HG03558 (cell line): ENCODE data around the gene NUDT13.

Experiments
- ATAC-seq: cut with Tn5 transposase; IDR thresholded peaks from one replicate; pipeline ENCODE4 v1.9.1; 2021; ENCODE audit warnings: moderate number of reproducible peaks; ENCODE audit not compliant: unreplicated experiment; ENCODE audit errors: extremely low read depth

The NUDT13 gene

DNA sequence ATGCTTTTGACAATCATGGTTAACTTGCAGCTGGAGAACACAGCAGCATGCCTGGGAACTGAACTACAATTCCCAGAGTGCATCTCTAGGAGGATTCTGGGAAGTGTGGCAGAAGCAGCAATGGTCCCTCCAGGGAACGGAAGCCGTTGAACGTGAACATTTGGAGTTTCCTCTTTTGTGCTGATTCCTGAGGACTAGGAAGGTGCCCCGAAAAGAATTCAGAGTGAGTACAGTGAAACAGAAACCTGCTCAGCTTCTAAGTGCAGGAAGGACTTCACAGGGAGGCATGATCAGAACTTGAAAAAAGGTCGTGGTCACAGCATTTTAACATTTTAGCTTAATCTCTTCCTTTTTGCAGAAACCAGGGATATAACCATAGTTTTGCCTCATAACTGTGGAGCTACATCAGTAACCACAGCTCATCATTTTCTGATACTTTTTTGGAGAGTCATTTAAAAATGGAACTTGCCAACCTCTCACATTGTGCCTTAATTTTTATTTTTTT lies at the start of gene NUDT13:
Gene NUDT13, plus strand, starts transcription at position 111 of the 505 bp plus-strand sequence. CDS start 3,911 bp downstream, outside the sequence.
- no peak for ATAC-seq

DNA sequence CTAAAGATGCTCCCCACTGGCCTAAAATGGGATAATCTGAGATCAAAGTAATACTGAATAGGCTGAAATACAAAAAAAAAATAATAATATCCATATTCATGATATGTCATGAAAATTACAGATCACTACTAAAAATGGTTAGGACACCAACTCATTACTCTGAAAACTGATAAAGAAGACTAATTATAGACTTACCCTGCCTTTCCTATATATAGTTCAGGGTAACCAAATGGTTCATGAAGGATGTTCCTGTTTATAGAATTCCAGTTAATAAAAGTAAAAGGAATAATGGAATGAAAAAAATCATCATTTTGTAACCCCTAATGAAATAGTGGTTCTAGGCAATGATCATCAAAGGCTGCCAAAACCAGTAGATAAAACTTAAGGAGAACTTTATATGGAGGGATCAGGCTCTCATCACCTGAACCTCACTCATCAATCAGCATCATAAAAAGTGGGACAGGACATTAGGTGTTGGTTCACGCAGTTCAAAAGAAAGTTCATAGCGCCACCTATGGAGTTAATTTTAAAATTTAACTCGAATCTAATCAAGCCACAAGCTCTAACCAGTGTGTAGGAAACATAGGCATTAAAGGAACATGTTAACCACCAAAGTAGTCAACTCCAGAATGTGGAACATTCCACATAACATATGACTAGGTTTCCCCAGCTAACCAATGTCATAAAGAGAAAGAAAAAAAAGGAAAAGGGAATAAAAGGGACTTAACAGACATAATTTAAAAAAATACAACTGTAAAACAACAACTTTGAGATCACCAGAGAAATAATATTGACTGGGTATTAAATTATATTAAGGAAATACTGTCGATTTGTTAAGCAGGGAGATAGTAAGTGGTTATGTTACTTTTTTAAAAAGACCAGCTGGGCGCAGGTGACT lies 49.3 kb upstream of the NUDT13 start:
- no peak for ATAC-seq

DNA sequence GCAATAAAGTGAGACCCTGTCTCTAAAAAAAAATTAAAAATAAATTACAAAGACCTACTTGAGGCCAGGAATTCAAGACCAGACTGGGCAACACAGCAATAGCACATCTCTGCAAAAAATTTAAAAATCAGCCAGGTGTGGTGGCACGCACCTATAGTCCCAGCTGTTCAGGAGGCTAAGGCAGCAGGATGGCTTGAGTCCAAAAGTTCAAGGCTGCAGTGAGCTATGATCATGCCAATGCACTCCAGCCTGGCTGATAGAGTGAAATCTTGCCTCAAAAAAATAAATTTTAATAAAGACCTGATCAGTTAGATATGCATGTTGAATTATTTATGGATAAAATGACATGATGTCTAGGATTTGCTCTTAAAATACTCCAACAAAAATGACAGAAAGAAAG lies 48.5 kb upstream of the NUDT13 start:
- ATAC-seq = no peak

DNA sequence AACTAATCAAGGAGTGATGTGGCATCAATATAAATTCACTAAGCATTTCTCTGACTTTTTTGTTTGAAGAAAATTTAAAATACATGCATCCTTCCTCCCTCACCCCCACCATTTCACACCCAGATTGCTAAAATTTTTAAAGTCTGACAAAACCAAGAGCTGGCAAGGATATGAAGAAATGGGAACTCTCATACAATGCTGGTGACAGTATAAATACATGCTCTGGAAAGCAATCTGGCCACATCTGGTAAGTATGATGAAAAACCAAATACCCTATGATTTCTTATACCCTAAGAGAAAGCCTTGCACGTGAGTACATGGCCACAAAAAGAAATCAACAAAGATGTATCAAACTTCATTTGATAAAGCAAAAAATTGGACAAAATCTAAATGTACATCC lies 44.8 kb upstream of the NUDT13 start:
- ATAC-seq = no peak

DNA sequence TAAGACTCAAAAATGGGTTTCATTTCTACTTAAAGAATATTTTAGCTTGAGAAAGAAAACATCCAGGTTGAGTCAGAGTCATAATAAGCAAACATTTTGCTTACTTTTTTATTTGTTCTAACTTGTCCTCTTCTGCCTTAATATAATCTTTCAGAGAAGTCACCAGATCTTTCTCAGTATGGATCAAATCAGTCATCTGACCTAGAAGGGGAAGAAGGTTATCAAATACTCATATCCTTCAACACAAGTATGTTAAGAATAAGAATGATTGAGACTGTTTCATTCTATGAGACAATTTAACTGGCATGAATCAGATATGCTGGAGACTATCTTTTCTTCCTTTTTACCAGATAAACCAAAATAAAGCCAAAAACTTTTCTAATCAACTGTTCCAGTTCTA lies 36.6 kb upstream of the NUDT13 start:
- no peak for ATAC-seq

DNA sequence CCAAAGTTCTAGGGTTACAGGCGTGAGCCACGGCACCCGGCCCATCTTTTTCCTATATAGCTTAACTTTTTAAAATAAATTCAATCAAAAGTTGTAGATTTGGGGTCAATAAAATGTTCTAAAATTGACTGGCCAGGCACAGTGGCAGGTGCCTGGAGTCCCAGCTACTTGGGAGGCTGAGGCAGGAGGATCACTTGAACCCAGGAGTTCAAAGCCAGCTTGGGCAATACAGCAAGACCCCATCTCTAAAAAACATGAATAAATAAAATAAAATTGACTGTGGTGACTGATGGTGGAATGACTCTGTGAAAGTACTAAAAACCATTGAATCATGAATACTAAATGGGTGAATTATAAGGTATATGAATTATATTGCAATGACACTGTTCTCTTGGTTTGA lies 34.4 kb upstream of the NUDT13 start:
- no peak for ATAC-seq

DNA sequence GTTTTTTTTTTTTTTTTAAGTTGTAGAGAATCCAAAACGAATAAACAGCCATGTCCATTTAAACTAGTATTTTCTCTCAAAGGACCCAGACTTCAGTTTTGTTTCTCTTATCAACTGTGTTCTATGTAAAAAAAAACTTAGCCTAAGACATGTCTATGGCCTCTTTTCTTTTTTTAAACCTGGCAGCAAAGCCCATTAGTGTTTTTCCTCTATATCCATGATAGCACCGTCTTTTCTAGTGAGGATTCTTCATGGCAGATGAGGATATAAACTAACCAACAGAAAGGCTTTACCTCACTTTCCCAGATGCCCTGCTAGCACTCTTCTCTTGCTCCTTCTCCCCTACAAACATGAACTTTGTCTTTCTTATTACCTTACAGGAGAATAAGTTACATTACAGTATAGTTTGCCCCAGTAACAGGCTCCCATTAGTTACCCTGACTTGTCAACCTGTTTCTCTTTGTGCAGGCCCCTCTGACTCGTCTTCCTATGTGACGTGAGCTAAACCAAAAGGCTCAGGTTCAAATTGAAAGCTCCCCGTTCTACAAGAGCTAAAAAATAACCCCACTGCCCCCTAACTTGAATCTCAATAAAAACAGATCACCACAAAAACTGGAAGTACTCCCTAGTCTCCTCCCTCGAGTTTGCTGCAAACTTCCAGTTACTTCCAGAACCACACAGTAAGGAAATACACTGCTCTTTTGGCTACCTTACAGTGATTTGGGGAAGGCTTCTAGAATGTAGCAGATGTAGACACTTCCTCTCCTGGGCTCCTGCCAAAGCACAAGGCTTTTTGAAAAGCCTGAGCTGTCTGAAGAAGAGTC lies 33.7 kb upstream of the NUDT13 start:
- no peak for ATAC-seq

DNA sequence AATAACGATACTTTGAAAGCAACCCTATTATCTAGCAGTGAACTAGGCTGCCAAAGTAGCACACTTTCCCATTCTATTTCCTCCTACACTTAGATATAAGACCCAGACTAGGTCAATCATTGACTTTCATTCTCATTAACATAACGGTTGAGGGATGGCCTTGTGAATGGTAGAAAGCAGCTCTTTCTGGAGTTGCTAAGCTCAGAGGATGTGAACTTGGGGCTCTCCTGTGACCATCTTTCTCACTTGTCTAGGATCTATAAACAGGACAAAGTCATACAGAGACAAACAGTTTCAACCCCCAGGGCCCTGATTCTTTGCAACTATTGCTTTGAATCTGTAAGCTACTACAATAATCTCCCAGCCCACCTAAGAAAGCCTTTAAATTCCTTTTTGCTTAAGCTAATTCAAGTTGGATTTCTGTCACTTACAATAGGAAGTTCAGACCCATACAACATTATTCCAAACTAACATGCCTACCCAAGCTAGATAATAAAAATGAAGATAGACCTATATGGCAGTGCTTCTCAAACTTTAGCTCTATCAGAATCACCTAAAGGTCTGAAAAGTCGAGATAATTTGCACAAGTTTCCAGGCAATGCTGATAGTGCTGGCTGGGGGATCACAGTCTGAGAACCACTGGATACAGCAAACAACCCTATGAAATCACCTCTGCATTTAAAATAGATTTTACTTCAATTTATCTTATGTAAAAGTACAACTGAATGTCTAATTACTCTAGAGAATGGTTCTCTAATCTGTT lies 30.3 kb upstream of the NUDT13 start:
- no peak for ATAC-seq

DNA sequence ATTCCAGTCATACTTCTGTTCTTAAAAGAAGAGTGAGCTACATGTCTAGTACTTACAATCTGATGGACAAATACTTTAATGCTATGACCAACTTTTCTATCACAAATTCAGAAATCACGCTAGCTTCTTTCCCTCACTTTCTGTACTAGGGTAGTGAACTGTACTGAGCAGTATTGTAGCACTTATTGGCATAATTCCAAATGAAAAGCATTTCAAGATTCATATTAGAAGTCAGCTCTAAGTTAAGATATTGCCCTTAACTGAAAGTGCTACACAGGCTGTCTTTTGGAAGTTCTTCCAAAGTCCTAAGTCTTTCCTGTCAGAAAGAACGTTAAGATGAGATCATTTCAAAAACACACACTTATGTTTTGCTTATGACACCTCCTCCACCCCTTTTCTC lies 27.0 kb upstream of the NUDT13 start:
- no peak for ATAC-seq

DNA sequence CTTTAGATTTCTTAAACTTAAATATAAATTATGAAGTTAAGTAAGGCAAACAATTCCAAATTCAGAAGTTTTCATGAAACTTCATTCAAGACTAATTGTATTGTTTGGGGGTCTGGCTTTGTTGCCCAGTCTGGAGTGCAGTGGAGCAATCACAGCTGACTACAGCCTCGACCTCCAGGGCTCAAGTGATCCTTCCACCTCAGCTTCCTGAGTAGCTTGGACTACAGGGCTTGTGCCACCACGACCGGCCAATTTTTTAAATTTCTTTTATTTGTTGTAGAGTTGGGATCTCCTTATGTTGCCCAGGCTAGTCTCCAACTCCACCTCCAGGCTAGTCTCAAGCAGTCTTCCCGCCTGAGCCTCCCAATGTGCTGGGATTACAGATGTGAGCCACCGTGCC lies 26.0 kb upstream of the NUDT13 start:
- no peak for ATAC-seq

DNA sequence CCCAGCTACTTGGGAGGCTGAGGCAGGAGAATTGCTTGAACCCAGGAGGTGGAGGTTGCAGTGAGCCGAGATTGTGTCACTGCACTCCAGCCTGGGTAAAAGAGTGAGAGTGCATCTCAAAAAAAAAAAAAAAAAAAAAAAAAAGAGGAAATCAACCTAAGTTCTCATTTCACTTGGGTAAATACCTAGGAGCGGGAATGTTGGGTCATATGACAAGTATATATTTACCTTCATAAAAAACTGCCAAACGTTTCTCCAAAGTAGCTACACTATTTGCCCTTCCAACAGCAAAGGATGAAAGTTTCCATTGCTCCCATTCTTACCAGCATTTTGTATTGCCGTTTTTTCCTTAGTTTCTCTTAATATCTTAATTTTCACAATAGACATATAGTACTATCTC lies 23.4 kb upstream of the NUDT13 start:
- ATAC-seq = no peak

DNA sequence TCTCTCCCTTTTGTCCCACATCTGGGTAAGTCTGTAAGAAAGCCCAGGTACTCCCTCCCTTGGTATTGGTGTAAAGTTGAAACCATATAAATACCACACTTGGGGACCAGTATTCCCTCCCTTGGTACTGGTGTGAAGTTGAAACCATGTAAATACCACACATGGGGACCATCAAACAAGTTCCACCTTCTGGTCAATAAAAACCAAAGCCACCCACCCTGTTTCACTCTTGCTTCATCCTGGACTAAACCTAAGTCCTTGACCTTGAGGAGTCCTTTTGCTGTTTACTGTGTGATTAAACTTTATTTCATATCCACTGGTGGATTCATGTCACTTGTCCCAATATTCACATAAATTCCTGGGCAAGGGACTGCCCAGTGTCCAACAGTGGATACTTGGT lies 22.0 kb upstream of the NUDT13 start:
- no peak for ATAC-seq

DNA sequence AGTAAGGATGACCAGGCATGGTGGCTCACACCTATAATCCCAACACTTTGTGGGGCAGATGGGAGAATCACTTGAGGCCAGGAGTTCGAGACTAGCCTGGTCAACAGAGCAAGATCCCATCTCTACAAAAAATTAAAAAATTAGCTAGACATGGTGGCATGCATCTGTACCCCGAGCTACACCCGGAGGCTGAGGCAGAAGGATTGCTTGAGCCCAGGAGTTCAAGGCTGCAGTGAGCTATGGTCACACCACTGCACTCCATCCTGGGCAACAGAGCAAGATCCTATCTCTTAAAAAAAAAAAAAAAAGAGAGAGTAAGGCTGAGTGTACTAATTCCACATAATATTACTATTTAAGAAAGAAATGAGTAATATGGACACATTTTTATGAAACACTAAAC lies 17.4 kb upstream of the NUDT13 start:
- ATAC-seq = no peak

DNA sequence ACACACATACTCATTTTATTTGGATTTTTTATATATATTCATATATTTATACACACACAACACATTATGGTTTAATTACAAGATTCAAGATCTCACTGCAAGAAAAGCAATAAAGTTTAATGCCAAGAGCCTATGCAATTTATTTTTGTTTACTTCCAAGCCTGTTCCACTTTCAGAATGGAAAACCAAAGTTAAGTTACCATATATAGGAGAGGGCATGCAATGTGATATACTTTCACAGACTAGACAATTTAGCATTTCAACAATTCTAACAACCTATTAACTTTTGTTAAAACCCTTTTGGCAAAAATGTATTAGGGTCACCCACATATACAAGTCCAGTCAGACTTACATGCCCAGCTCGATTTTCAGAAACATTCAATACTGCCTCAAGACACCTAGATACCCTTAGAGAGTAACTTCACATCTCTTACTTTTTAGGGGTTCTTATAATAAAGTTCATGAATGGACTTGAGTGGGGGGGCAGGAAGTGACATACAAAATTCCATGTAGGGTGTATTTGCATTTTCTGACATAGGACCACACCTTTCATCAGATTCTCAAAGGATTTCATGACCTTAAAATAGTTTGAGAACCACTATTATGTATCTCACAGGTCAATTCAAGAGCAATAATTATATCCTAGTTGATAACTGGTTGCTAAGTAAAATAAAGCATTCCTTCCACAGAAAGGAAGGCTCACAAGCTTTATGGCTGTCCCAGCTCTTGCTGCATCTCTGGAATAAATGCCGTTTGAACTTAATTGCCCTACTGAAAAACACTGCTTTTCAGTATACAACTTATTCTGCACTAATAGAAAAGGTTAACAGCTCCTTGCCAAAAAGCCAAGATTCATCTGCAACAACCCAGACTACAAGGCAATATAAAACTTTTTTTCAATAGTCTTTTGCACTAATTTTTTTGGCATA lies 16.1 kb upstream of the NUDT13 start:
- no peak for ATAC-seq

DNA sequence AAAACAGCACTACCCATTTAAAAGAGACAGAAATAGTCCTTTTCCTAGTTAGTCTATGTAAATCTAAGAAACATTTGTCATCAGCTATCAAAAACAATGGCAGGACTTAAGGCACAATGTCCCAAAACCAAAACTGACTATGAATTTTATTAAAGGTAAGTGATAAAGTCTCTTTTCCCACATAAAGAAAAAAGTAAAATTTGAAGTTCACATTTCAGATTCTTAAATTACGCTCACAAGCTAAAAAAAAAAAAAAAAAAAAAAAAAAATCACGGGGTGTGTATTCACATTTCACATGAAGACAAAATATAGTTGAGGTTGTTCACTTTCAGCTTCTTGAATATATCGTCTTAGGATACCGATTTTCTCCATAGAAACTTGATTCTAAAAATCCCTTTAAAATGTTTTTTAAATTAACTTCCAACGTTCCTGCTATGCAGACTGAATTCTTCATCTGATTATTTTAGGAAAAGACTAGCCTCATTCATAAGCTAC lies 15.2 kb upstream of the NUDT13 start:
- no peak for ATAC-seq

DNA sequence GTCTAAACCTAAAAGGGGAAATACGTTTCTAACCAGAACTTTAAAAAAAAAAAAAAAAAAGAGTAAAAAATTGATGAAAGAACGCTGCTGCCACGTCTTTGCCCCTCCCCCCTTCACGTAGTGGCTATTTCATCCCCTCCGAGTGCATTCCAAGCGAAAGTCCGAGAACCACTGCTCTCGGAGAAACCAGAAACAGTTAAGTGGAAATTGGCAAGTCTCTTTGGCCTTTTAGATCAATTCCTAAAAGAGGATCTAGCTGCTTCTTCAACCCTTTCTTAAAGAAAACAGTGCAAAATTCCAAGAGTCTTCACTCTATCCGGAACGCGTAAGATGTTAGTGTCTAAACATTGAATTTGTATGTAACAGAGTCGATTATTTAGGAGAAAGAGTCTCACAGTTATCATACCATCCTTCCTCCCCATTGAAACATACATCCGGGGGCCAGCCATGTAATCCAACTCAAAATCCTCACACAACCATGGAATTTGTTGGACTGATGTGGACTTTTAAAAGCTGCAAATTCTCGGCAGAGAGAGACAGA lies 14.7 kb upstream of the NUDT13 start:
- ATAC-seq = no peak

DNA sequence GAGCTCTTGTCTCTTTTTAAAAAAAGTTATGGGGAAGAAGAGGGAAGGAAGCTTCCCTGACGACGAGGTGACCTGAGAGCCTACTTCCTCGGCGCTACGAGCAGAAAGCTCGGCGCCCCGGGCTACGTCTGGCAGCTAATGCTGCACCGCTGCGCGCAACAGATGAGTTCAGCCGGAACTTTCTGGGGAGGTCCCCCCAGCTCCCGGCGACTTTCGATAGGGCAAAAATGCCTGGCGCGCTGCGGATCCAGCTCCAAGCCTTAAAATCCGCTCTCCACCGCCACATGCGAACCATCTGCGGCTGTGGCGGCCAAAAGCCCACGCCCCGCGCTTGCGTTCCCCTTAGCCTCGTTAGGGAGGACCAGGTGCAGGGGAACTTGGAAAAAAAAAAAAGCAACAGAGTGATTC lies 14.2 kb upstream of the NUDT13 start:
- ATAC-seq = no peak

DNA sequence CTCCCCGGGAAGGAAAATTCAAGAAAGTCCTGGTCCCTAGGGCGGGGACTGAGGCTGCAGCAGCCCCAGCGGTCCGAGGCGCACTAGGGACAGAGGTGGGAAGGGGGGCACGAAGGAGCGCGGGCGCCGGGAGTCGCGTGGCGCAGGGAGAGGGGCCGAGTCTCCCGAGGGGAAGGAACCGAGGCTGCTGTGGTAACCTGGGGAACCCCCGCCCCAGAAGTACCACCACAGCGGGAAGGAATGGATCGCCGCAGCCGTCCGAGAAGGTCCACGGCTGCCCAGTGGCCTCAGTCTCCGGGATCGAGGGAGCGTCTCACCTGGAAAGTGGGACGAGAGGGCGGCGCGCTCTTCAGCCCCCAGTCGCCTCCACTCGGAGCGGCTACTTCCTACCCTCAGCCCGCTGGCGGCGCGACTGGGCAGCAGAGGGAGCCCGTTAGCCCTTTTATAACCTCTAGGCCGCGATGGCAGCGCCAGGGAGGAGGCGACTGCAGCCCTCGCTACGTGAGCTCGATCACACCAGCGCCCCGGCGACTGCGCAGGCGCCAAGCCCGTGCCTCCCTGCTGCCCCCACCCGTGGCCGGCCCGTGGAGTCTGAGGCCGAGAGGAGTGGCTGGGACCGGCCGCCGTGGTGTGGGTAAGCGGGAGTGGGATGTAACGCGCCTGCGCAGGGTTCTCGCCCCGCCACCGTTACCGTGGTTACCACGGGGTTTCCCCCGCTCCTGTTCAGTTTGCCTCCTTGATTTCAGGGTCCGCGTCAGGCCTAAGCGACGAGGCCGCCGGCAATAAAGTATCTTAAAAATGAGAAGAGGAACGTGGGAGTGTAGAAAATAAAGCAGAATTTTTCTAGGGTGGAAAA lies 13.6 kb upstream of the NUDT13 start, which contains the start of gene P4HA1:
Gene P4HA1, minus strand, starts transcription at position 418 of the 856 bp plus-strand sequence. CDS start 21,983 bp downstream, outside the sequence.
- ATAC-seq = peak; percentile 64
